ENCODE data around the gene MMD2. TPM values are rescaled to one million over a fixed set of nuclear protein-coding genes. Genes with fewer than 3 reads are reported as not detected.

The MMD2 gene
- total and polyA plus RNA-seq, 2 of the 8 experiments (the other 6 are each of a cell fraction or from before 2014, with no cell fraction given), result 0.14 TPM; not detected in 1

DNA sequence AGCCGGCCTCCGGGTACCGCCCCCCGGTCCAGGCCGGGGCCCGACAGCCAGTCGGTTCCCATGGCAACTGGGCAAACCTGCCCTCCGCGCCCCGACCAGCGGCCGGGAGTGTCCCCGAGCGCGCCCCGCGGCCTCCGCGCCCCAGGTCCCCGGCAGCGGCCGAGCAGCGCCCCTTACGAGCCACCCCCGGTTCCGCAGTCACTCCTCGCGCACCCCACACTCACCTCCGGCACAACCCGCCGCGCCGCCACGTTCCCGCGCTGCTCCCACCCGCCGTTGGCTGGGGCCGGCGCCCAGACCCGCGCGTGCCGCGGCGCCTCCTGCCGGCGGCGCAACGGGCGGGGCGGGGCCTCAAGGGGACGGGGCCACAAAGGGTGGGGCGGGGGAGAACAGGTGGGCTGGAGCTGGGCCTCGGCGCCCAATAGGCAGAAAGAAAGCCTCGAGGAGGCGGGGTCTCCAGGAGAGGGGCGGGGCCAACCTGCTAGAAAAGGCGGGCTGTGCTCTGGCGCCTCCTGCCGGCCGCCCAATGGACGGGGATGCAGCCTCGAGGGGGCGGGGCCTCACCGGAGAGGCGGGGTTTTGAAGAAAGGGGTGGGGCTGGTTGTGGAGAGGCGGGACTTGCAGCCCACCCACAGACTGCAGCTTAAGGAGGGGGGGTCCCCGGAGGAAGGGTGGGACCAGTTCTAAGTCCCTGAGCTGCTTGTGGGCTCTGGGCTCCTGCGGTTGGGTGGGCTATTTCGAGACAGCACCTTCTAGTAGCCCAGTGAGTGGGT is 75.4 kb downstream of the MMD2 start, which contains the start of gene RADIL (continued):
- TF ChIP-seq, protein P1, sequence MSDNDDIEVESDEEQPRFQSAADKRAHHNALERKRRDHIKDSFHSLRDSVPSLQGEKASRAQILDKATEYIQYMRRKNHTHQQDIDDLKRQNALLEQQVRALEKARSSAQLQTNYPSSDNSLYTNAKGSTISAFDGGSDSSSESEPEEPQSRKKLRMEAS (IDR thresholded peaks at IDR 0.05), result 0 out of 2 replicates have a peak, but pooled peaks have one; percentile 5

Data from H1 (cell line).